HPDE6-E6E7 (cell line): ENCODE data around the gene TTC23.
"Not testable (repeated sequence)": the region's sequence is repeated elsewhere in the genome, so short reads cannot be mapped to it uniquely, and the experiment has no call there.

Experiments used
- DNase-seq: peaks from one replicate; pipeline ENCODE4 v3.0.0; 2011; ENCODE audit warnings: missing footprints; ENCODE audit errors: extremely low spot score

The TTC23 gene

DNA sequence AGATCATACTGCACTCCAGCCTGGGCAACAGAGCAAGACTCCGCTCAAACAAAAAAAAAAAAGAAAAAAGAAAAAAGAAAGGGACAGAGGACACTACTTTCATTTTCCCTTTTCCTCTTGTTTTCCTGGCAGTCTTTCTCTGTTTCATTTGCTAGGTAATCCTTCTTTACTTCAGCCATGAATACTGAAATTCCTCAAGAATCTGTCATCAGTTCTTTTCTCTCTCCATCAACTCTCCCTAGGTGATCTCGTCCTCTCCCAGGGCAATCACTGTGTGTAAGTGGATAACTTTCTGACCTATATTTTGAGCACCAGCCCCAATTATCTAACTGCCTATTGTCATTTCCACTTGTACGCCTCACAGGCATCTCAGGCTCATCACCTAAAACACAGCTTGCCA, 51.5 kb downstream of the TTC23 start:
- DNase-seq: no peak

DNA sequence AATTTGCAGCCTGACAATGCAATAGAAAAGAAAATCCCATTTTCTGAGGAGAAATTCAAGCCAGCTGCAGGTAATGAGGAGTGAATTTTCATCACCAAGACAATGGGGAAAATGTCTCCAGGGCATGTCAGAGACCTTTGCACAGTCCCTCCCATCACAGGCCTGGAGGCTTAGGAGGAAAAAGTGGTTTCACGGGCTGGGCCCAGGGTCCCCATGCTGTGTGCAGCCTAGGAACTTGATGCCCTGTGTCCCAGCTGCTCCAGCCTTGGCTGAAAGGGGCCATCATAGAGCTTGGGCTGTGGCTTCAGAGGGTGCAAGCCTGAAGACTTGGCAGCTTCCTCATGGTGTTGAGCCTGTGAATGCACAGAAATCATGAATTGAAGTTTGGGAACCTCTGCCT, 57.2 kb downstream of the TTC23 start:
- not testable (repeated sequence) for DNase-seq

DNA sequence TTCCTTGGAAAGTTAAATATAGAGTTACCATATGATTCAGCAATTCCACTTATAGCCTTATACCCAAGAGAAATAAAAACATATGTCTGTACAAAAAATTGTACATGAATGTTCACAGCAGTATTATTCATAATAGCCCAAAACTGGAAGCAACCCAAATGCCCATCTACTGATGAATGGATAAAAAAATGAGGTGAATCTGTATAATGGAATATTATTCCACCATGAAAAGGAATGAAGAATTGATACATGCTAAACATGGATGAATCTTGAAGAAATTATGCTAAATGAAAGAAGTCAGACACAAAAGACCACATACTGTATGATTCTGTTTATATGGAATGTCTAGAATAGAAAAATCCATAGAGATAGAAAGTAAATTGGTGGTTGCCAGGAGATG, 61.4 kb downstream of the TTC23 start:
- DNase-seq: no peak

DNA sequence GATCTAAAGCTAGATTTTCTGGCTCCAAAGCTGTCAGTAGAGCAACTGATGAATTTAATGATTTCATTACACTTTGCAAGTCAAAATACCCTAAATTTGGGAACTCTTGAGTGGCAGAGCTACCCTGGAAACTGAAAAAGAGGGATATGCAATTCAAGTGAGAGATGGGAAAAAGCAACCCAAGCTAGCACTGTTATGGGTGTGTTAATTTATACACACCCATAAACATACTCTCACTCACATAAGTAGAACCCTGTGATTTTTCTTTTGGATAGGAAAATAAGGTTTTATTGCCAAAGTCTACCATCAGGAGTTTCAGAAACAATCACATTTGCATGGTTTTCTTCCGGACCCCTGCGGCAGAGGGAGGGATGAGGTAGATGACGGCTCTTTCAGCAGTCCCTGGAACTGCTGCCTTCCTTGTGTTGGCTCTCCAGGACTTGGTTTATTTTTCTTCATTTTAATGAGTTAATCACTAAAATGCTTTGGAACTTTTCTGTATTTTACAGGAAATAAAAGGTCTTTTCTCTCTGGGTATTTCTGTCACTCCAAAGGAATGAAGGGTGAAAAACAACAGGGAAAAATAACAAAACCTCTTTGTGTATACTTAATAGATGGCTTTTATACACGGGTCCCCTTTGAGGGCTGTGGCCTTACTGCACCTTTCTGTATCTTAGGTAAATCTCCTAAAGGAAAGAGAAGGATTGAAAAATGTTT, 63.8 kb downstream of the TTC23 start:
- no peak for DNase-seq

DNA sequence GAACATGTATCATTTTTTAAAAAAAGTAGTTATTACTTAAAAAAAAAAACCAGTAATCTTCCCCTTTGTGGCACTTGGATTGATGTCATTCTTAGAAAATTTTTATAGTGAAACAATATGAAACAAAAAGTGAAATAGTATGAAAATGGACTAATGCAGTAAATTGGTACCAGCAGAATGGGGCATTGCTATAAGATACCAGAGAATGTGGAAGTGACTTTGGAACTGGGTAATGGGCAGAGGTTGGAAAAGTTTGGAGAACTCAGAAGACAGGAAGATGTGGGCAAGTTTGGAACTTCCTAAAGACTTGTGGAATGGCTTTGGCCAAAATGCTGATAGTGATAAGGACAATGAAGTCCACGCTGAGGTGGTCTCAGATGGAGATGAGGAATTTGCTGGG, 66.6 kb downstream of the TTC23 start:
- DNase-seq: no peak

DNA sequence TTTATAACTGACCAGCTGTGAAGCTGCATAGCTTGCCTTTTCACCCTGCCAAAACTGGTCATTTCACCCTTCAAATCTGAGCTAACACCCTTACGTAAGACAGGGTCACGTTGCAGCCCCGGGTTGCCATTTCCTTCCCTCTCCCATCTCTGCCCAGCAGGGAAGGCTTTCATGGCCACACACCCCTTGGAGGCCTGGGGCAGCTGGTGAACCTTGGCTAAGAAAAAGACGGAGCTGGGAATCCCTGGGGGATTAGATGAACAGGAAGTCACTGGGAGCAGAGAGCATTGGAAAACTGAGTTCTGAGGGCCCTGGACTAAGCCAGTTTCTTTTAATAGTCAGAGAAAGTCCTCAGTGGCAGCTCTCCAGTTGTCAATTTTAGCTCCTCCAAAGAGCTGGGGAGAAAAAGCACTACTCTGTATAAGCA, 67.8 kb downstream of the TTC23 start:
- DNase-seq: no peak

DNA sequence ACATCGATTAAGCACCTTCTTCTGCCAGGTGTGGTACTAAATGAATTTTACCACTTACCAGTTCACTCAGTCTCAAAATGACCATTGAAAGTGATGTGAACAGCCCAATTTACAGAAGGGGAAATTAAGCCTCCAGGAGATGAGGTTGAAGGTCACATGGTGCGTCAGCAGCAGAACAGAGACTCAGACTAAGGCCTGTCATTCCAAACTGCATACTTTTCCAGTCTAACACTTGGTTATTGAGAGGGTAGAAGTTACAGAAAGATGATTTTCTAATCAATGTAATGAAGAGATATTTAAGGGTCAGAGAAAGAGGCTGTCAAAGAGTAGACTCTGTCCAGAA, 68.4 kb downstream of the TTC23 start:
- no peak for DNase-seq

DNA sequence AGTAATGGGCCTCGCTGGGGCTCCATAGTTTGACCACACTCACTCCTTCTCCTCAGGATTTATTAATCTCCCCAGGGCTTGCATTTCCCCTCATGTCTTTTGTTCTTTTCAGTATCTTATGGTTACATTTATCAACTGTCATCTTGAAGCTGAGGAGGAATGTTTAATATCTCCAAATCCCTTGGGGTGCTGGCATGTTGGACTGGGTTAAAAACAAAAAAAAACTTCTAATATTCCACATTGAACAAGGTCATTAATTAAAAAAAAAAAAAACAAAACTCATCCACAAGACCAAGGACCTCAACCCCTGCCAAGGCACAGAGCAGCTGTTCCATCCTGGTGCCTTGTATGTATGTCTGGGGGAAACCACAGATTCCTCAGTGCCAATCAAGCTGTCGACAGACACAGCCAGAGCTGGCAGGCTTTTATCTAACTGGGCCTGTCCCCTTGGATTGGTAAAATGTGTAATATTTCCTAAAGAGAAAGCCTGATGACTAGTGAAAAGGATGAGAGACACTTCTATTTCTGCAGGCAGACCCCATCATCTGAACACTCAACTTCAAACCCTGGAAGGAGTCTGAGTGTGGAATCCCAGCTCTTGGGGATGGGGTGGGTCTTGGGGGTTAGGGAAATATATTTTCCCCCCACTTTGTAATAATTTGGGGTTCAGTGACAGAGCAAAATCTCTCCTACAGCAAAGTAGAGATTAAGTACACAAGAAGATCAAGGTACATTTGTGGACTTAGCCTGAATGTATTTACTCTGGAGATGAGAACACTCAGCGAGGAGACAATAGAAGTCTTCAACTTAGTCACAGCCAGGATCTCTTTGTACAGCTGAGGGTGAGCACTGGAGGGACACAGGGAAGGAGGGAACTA, 69.1 kb downstream of the TTC23 start:
- DNase-seq: no peak

DNA sequence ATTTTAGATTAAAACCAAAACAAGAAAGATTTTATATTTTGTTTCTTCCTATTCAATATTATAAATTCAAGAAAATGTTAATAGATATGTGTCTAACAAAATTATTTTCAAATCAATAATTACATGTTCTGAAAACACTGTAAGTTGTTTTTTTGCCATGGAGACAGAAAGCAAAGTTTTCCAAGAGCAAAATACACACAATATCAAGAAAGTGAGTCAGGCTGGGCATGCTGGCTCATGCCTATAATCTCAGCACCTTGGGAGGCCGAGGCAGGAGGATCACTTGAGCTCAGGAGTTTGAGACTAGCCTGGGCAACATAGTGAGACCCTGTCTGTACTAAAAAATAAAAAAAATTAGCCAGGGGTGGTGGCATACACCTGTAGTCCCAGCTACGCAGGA, 71.7 kb downstream of the TTC23 start:
- no peak for DNase-seq

DNA sequence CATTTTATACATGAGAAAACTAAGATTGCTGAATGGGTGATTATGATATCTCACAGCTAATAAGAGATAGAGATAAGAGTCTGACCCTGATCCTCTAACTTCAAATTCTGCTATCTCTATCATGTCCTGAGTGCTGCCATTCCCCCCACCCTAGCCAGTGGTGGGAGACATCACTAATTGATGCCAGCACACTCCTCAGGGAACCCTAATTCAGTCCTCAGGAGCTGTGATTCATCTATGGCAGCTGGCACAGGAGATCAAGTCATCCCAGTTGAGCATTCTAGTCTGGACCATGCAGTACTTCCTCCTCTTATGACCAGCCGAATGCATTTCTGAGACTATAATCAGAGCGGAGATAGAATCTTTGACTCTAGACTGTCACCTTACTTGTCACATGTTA, 72.6 kb downstream of the TTC23 start:
- DNase-seq: no peak

DNA sequence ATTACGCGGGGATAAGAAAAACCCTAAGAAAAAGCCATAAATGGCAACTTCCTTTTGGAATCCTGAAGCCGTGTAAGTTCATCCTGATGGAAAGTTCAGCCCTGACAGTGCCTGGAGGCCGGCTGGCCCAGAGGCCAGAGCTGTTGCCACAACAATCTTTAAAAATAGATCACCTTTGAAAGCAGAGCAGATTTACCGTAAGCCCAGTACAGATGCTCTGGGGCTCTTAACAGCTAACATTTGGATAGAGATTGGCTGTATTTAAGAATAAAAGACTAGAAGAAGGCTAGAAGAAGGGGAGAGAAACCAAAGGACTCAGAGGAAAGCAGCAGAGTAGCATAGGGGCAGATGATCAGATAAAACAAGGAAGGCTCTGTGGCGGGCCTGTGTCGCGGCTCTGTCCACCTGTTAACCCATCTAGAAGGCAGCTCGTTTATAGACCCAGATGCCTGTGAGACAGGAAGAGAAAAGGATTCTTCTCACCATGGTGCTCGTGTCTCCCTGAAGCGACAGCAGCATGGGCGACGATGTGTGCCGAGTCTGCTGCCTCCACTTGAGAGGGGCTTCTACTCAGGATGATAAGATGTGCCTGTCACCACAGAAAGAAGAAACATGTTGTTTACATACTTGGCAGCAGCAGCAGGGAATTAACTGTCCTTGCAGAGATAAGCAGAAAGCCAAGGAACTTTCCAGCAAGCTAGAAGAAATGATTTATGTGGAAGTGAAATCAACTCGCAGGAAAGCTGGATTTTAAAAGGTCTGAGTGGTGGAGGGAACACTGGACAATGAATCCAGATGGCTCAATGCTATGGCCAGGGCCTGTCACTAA, 74.6 kb downstream of the TTC23 start:
- no peak for DNase-seq

DNA sequence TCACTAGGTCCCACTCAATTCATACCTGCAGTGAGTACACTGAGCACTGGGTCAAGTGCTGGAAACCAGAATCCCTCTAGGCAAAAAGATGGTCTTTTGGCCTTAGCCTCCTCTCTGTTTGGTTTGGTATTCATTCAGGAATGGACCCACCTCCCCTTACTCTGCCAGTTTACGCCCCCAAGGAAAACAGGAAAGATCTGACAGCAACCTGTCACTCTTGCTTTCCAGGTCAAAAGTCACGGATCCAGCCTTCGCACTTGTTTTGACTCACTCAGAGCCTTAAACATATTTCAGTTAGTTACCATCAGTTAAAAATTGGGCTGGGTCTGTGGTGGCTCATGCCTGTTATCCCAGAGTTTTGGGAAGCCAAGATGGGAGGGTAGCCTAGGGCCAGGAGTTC, 76.4 kb downstream of the TTC23 start:
- DNase-seq: no peak

DNA sequence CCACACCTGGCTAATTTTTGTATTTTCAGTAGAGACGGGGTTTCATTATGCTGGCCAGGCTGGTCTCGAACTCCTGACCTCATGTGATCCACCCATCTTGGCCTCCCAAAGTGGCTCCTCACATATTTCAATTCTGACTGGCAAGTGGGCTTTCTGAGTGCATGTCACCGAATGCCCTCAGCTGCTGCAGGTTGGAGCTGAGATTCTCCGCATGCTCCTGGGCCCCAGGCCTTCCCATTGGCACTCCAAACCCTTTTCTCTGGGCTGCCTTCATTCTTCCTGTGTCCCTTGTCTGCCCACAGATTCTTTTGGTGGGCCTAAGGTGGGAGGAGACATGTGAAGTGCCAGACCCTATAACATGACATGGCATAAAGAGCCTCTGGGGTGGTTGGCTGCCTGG, 77.2 kb downstream of the TTC23 start:
- DNase-seq: no peak

DNA sequence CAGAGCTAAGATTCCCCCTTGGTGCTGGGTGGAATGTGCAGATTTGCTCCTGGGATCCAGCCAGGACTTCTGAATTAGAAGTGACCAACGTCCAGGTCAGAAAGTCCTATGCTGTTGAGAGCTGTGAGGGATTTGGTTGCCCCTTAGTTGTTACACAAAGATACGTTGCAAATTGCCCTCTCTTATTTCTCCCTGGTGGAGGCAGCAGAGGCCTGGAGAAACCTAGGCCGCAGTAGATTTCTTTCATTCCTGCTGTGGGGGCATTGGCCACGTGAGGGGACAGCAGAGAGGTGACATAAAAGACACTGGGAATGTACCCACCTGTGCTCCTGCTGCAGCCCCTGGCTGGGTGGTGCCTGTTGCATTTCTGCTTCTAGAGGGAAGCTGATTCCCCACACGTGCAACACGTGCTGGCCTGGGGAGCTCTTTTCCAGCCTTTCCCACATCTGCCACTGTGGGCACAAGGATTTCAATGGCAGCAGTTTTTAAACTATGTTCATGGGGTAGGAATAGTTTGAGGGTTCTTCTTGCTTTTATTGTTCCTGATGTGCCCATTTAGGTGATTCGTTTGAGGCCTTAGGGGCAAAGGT, 78.8 kb downstream of the TTC23 start:
- no peak for DNase-seq

DNA sequence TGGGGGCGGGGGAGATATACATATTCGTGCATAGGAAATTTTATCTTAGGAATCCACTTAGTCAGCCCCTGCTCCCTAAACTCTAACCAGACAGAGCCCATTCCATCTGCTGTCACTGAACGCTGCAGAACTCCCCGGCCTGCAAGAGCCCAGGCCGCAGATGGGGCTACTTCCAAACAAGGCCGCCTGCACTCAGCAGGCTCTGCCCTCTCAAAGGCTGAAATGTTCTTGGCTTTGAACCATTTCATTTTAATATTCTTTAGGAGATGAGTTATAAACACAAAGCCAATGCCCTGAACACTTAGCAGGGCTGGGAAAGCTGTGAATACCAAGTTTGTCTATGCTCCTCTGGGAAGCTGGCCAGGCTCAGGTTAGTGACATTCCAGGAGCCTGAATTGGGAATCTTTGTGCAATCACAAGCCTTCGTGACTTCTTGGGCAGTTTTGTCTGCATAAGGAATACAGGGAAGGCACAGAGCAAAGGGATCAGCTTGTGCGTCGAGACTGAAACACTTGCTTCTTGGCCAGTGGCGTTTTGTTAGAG, 79.5 kb downstream of the TTC23 start:
- DNase-seq: no peak

DNA sequence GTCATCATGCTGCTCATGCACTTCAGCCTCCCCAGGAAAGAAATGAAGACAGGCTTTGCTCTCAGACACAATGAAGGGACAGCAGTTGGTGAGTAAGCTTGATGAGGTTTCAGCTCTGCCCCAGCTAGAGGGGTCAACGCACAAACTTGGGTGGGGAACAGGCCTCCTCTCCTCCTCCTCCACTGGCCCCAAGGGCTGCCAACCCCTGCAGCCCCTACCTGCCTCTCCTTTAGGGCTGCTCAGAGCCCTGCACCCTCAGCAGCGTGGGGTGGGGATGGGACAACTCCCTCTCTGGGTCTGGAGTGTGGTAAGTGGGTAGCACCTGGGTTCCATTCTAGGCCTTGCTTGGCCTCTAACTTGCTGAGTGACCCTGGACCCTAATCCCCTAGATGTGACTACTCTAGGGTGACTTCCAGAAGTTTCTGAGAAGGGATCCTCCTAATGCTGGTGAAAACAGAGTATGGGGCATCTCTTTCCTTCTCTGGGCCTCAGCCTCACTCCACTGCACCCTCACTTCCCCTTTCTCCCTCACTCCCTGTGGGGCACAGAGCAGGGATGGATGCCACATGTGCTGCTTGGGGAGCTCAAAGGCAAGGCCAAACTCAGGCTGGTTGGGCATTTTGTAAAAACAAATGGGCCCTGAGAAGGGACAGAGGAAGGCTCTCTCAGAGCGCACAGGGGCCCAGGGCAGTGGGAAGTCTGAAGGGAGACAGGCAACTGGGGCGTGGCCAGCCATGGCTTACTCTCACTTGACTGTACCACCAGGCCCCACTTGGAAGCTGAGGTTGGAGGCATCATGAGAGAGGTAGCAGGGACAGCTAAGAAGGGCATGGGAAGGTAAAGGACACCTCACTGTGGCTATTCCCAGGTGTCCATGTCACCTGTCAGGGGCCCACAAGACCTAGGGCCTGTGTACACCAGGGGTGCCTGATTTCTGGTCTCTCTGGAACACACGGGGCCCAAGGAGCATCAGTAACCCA, 80.5 kb downstream of the TTC23 start:
- no peak for DNase-seq

DNA sequence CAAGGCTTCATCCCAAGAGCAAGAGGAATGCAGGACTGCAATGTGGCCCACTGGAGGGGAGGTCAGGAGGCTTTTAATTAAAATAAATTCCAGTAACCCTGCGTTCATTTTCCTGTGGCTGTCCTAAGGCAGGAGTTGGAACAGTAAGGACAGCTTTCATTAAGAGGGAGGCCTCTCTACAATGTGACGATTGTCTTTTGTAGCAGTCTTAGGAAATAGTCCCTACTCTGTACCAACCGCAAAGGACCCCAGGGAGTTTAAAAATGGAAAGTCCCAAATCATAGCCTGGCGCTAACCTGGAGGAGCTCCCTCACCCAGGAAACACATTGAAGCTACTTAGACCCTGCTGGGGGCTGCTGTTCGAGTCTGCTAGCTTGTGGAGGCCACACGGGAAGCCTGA, 81.7 kb downstream of the TTC23 start:
- DNase-seq: no peak

DNA sequence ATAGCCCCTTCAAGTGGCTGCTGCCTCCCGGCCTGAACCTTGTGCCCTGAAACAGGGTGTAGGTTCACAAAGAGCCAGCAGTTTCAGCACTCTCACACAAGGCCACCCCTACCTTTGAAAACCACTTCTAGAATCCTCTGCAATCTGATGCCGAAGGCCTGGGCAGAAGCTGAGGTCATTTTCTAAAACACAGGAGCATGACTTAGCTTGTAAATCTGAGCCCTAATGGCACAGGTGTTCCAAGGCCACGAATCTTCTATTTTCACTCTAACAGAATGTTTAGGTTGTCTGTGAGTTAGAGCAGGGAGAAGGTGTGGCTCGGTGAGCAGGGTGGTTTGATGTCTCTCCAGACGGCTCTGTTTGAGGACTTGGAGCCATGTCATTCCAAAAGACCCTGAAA, 82.2 kb downstream of the TTC23 start:
- no peak for DNase-seq

DNA sequence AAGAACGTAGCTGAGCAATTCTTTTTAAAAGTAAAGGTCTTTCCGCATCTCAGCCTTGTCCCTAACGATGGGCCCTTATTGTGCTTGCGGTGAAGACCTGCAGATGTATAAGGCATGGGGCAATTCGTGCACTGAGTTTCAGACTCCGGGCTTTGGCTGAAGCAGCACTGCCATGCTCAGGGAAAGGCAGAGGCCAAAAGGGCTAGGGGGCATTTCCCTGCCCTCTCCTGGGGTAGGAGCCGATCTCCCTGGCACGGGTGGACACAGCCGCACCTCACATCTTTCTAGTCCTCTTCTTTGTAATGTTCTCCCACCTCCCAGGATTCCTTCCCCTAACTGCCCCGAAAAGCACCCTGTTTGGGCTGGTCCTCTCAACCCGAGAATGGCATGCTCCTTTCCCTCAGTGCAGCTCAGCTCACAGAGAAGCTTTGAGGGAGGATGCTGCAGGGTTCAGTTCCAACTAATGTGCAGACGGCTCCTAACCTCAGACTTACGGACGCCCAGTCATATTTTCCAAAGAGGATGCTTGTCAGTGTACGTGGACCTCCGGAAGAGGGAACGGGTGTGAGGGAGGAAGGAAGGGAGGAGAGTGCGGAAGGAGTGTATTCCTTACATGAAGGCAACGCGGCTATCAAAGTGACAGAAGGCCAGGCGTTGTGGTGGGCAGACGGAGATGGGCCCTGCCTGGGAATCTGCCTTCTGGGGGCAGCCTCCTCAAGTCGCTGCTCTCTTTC, 83.3 kb downstream of the TTC23 start:
- no peak for DNase-seq
